Chondrocyte (in vitro differentiated cells): ENCODE measurements around the gene CBFA2T2. TPM values are rescaled to one million over a fixed set of nuclear protein-coding genes. Genes with fewer than 3 reads are reported as not detected.

Source experiments
- DNase-seq: peaks from one replicate; pipeline ENCODE4 v3.0.0; 2021; ENCODE audit warnings: mixed read lengths, low spot score
- H3K27ac Mint-ChIP-seq: one replicate; pipeline ENCODE4 v1.8.0; 2021; ENCODE audit warnings: mild to moderate bottlenecking, moderate library complexity, mixed read lengths; ENCODE audit not compliant: unreplicated experiment
- H3K27me3 Mint-ChIP-seq: 2 replicates; pipeline ENCODE4 v1.8.0; 2021; ENCODE audit warnings: low read depth, mixed read lengths
- H3K36me3 Mint-ChIP-seq: 2 replicates; pipeline ENCODE4 v1.8.0; 2021; ENCODE audit warnings: low read depth, mixed read lengths
- H3K4me1 Mint-ChIP-seq: 2 replicates; pipeline ENCODE4 v1.8.0; 2021; ENCODE audit warnings: low read depth, mild to moderate bottlenecking, mixed read lengths
- H3K4me3 Mint-ChIP-seq: one replicate; pipeline ENCODE4 v1.8.0; 2021; ENCODE audit warnings: mild to moderate bottlenecking, moderate library complexity, mixed read lengths; ENCODE audit not compliant: unreplicated experiment
- H3K9me3 Mint-ChIP-seq: 2 replicates; pipeline ENCODE4 v1.8.0; 2021; ENCODE audit warnings: low read depth, mixed read lengths
- CTCF ChIP-seq: fragments of 200-600 bp; sonication (generic); IDR thresholded peaks from 2 replicates; pipeline ENCODE4 v1.5.0; 2021; ENCODE audit warnings: antibody characterized with exemption, mild to moderate bottlenecking, moderate library complexity
- total RNA-seq: library from RNA; stranded (reverse); gene quantifications from 3 replicates; pipeline ENCODE4 v1.2.1, GENCODE V29; 2021

CBFA2T2 gene
- total RNA-seq, 1 donor from 2014 or later: 23.5 TPM

DNA sequence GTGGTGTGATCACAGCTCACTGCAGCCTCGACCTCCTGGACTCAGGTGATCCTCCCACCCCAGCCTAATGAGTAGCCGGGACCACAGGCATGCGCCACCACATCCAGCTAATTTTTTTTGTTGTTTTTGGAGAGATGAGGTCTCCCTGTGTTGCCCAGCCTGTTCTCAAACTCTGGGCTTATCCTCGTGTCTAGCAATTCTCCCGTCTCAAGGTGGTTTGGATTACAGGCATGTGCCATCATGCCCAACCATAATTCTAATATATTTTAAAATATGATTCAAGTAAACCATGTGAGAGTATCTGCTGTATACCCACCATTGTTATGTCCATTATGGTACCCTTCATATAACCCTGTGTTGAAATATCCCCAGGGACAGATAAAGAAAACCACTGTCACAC lies 112.0 kb downstream of the CBFA2T2 start:
- no peak for TF ChIP-seq CTCF
- Mint-ChIP-seq H3K4me1 (peaks cover 12% of the 10 kb centered on the region), H3K27ac (no peak overlapping the region), H3K4me3 (no peak overlapping the region), H3K36me3 (peaks cover 21% of the 10 kb centered on the region), H3K27me3 (no peaks in the 10 kb centered on the region), H3K9me3 (no peaks in the 10 kb centered on the region)
- no peak for DNase-seq

GRCh38 chr20:33602826-33603590 lies 113.1 kb downstream of the CBFA2T2 start:
- DNase-seq: no peak
- Mint-ChIP-seq H3K4me3 (no peak overlapping the region), H3K4me1 (peaks cover 12% of the 10 kb centered on the region)

DNA sequence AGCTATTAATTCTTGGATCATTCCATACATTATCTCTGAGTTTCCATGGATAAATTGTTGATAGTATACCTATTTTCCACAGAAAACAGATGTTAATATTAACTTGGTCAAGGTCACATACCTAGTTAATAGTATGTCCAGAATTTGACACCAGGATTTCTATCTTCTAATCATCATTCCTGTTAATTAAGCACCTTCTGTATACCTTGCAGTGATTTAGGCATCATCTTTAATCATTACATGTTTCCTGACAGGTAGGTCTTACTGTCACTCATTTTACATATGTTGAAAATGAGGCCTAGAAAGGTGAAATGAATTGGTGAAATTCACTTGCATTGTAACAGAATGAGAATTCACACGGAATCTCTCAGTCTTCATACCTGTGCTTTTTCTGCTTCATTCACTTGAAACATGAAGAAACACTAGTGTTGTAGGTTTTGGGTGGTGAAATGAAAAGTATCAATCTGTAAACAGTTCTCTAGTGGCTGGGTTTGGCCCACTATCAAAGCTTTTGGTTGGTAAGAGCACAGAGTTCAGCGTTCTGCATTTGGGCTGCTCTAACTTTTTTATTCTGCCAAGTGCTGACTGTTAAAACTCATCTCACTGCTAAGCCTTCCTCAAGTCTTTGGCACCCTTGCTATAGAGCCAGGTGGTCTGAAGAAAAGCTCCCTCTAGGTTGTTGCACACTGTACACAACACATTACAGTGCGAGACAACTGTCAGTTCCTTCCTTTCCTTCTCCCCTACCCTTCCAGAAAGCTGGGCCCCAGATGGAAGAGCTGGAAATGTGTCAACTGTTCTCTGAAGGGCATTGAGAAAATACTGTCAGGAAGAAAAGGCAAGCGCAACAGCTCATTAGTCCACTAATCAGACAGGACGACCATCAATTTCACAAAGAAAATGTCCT lies 114.4 kb downstream of the CBFA2T2 start:
- no peak for TF ChIP-seq CTCF
- Mint-ChIP-seq H3K4me1 (peaks cover 12% of the 10 kb centered on the region), H3K36me3 (peaks cover 22% of the 10 kb centered on the region), H3K27me3 (no peaks in the 10 kb centered on the region), H3K4me3 (no peak overlapping the region), H3K27ac (no peak overlapping the region), H3K9me3 (no peaks in the 10 kb centered on the region)
- no peak for DNase-seq

More at GRCh38 chr20:33602826-33603590, 113.1 kb downstream of the CBFA2T2 start:
- H3K36me3 Mint-ChIP-seq: peaks cover 22% of the 10 kb centered on the region
- H3K9me3 Mint-ChIP-seq: no peaks in the 10 kb centered on the region
- no peaks in the 10 kb centered on the region for H3K27me3 Mint-ChIP-seq
- TF ChIP-seq CTCF: no peak
- H3K27ac Mint-ChIP-seq: no peak overlapping the region

DNA sequence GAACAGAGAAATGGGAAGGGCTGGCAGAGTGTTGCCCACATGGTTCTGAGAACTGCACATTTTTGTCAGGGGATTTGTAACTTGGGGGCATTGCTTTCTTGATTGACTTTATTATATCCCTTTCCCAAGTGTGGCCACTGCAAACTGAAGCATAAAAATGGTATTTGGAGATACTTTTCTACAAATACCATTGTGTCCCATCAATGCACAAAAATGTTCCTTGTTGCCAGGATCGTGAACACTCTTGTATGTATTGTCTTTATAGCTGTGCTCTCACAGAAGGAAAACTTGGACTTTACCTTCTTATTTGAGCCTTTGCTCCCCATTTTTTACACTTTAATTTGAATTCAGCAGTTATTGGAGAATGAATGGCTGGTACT lies 115.1 kb downstream of the CBFA2T2 start:
- no peak for DNase-seq
- H3K27me3 Mint-ChIP-seq: no peaks in the 10 kb centered on the region
- H3K4me1 Mint-ChIP-seq: peaks cover 12% of the 10 kb centered on the region
- H3K27ac Mint-ChIP-seq: no peak overlapping the region
- H3K9me3 Mint-ChIP-seq: no peaks in the 10 kb centered on the region
- no peak overlapping the region for H3K4me3 Mint-ChIP-seq
- no peak for TF ChIP-seq CTCF
- peaks cover 25% of the 10 kb centered on the region for H3K36me3 Mint-ChIP-seq

GRCh38 chr20:33606118-33606771 lies 116.3 kb downstream of the CBFA2T2 start:
- H3K4me1 Mint-ChIP-seq: peaks cover 12% of the 10 kb centered on the region
- no peak for TF ChIP-seq CTCF
- no peak for DNase-seq
- H3K27me3 Mint-ChIP-seq: no peaks in the 10 kb centered on the region
- H3K36me3 Mint-ChIP-seq: peaks cover 29% of the 10 kb centered on the region
- H3K27ac Mint-ChIP-seq: no peak overlapping the region
- H3K9me3 Mint-ChIP-seq: no peaks in the 10 kb centered on the region
- no peak overlapping the region for H3K4me3 Mint-ChIP-seq
